AG04450 (cell line): ENCODE data around the gene LRWD1. TPM values are rescaled to one million over a fixed set of nuclear protein-coding genes. Genes with fewer than 3 reads are reported as not detected.

Source experiments
- CTCF ChIA-PET: fragments of 300-600, 350-600 bp; formaldehyde crosslinking; extraction: SDS; loops from one replicate; lab custom pipeline; 2022; ENCODE audit warnings: antibody characterized with exemption, inconsistent platforms; lab: Charles Lee
- POLR2A ChIA-PET: fragments of 350-600 bp; formaldehyde crosslinking; extraction: SDS; loops from one replicate; lab custom pipeline; 2021; ENCODE audit warnings: antibody characterized with exemption, inconsistent platforms; lab: Yijun Ruan, JAX
- DNase-seq: peaks from one replicate; pipeline ENCODE4 v3.0.0-alpha.2; 2011; ENCODE audit warnings: low read depth, low spot score
- H3K27ac ChIP-seq: one replicate; pipeline ENCODE4 v1.5.1; 2012; ENCODE audit warnings: low read depth, low read length, control low read depth
- H3K27me3 ChIP-seq: one replicate; pipeline ENCODE4 v1.6.0; 2012; ENCODE audit warnings: low read length; ENCODE audit not compliant: control insufficient read depth, insufficient read depth
- H3K4me3 ChIP-seq: 2 replicates; pipeline ENCODE4 v1.5.1; 2011; ENCODE audit warnings: mild to moderate bottlenecking, low read depth, low read length, control low read depth
- H3K9me3 ChIP-seq: 2 replicates; pipeline ENCODE4 v1.5.1; 2012; ENCODE audit warnings: low read length; ENCODE audit not compliant: control insufficient read depth, insufficient read depth
- CTCF ChIP-seq: IDR thresholded peaks from 2 replicates; pipeline ENCODE4 v1.5.1; 2011; ENCODE audit warnings: low read depth, low read length, control low read depth, inconsistent platforms
- polyA plus RNA-seq: library from polyadenylated mRNA; depleted of rRNA; stranded (reverse); fragments of >200 nt; gene quantifications from 2 replicates; pipeline ENCODE4 v1.2.3, GENCODE V29; 2011

The LRWD1 gene
- polyA plus RNA-seq, 1 experiment: 9.2 TPM

GRCh38 chr7:102459221-102459844 is 5.5 kb upstream of the LRWD1 start:
- POLR2A ChIA-PET: no interaction called here

GRCh38 chr7:102460467-102460866 is 4.3 kb upstream of the LRWD1 start:
- no peaks in the 10 kb centered on the region; the same call in 1 of the 2 replicates for H3K9me3 ChIP-seq
- ChIA-PET POLR2A (interaction anchor here (0.7 kb wide), 1 partner anchor 11 kb away, joined by 7 read pairs; no protein-coding TSS in a partner anchor), CTCF (no interaction called here)
- no peaks in the 10 kb centered on the region for H3K27me3 ChIP-seq
- no peak overlapping the region for H3K27ac ChIP-seq
- DNase-seq: no peak
- no peak for TF ChIP-seq CTCF
- H3K4me3 ChIP-seq: no peak overlapping the region

More at GRCh38 chr7:102459221-102459844, 5.5 kb upstream of the LRWD1 start:
- TF ChIP-seq CTCF: no peak
- Histone ChIP-seq H3K27ac (no peak overlapping the region), H3K9me3 (no peaks in the 10 kb centered on the region; the same call in 1 of the 2 replicates), H3K27me3 (no peaks in the 10 kb centered on the region), H3K4me3 (no peak overlapping the region)
- CTCF ChIA-PET: no interaction called here
- no peak for DNase-seq

GRCh38 chr7:102463841-102464576 is 775 bp upstream of the LRWD1 start:
- H3K27ac ChIP-seq: peak overlapping the region; percentile 1
- no peak for DNase-seq
- CTCF ChIA-PET: no interaction called here
- POLR2A ChIA-PET: no interaction called here
- TF ChIP-seq CTCF: no peak
- no peaks in the 10 kb centered on the region; the same call in 1 of the 2 replicates for H3K9me3 ChIP-seq
- peak overlapping the region; percentile 98 for H3K4me3 ChIP-seq
- H3K27me3 ChIP-seq: no peaks in the 10 kb centered on the region

- ChIA-PET CTCF (interaction anchor here (0.6 to 1.9 kb wide), 5 partner anchors 32 to 601 kb away, joined by 3 to 13 read pairs (median 7); partner anchors contain the start of gene ORAI2), POLR2A (no interaction called here)
- Histone ChIP-seq H3K27me3 (no peaks in the 10 kb centered on the region), H3K27ac (no peak overlapping the region), H3K9me3 (no peaks in the 10 kb centered on the region; the same call in 1 of the 2 replicates), H3K4me3 (no peak overlapping the region)
- no peak for TF ChIP-seq CTCF
- no peak for DNase-seq
These were observed 1.3 kb downstream of the LRWD1 start for GRCh38 chr7:102466097-102466496.
